ENCODE results near the gene NSD1. TPM values are rescaled to one million over a fixed set of nuclear protein-coding genes. Genes with fewer than 3 reads are reported as not detected.

NSD1 gene
- total and polyA plus RNA-seq, 2 of the 8 experiments (the other 6 are each of a cell fraction or from before 2014, with no cell fraction given): 22.8 to 168 TPM

DNA sequence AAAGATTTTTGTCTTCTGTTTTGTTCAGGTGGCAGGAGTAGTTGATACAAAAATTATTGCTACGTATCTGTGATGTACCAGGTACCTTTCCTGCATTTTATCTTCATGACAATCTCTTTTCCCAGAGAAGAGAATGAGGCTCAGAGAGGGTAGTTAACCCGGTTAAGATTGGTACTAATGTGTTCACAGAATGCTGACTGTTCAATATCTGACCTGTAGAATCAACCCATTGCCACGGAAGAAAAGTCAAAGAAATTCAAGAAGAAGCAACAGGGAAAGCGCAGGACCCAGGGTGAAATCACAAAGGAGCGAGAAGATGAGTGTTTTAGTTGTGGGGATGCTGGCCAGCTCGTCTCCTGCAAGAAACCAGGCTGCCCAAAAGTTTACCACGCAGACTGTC is 158.2 kb downstream of the NSD1 start:
- H4K20me1 ChIP-seq (replicated peaks in 1 of 2; ENCODE audit: control insufficient read depth in 1 of 2, insufficient read depth in 2 of 2, low read length in 2 of 2): peaks cover 6 to 15% of the 10 kb centered on the region in 2 experiments
- H2BK20ac ChIP-seq (ENCODE audit: low read length): no peak overlapping the region
- no peaks in the 10 kb centered on the region; a peak in 1 of 7 replicates for H3K4me1 ChIP-seq (replicated peaks in 1 of 4; ENCODE audit: control insufficient read depth in 3 of 4, insufficient read depth in 4 of 4, low read length in 3 of 4)
- no peak overlapping the region for H3K27ac ChIP-seq (ENCODE audit: low read depth, low read length)
- no peak overlapping the region for H3K23ac ChIP-seq (ENCODE audit: insufficient read length)
- H3K79me1 ChIP-seq (ENCODE audit: low read depth, low read length): peaks cover 5% of the 10 kb centered on the region; the same call in 1 of the 2 replicates
- DNase-seq (ENCODE audit: low read depth in 1 of 2, low spot score in 2 of 2) (no peak), FAIRE-seq (no peak)
- no peak overlapping the region for H2AK5ac ChIP-seq (ENCODE audit: low read depth, low read length)
- H3K23me2 ChIP-seq (ENCODE audit: low read depth, low read length): no peaks in the 10 kb centered on the region
- POLR2A ChIA-PET (ENCODE audit: partially characterized antibody): no interaction called here
- H2BK12ac ChIP-seq (ENCODE audit: low read depth, low read length): no peak overlapping the region
- CTCF ChIA-PET (ENCODE audit: partially characterized antibody): no interaction called here
- peaks cover 48 to 95% (median 72%) of the 10 kb centered on the region in 4 experiments for H3K36me3 ChIP-seq (ENCODE audit: control insufficient read depth in 2 of 4, insufficient read depth in 4 of 4, low read length in 3 of 4)
- H3K27me3 ChIP-seq (replicated peaks in 1 of 4; ENCODE audit: control insufficient read depth in 3 of 4, extremely low read depth in 1 of 4, insufficient read depth in 3 of 4, low read length in 3 of 4): no peaks in the 10 kb centered on the region
- H4K5ac ChIP-seq (ENCODE audit: insufficient read length, low read depth, low read length): no peak overlapping the region
- no peak overlapping the region; a peak in 1 of 7 replicates for H3K9ac ChIP-seq (replicated peaks in 1 of 4; ENCODE audit: extremely low read depth in 1 of 4, low read depth in 3 of 4, low read length in 3 of 4)
- H4K8ac ChIP-seq (ENCODE audit: extremely low read depth, insufficient read depth, low read length): no peak overlapping the region
- H3K56ac ChIP-seq (replicated peaks; ENCODE audit: insufficient read length, low read depth, low read length): no peak overlapping the region
- H2BK5ac ChIP-seq (ENCODE audit: low read depth, low read length): no peak overlapping the region
- H3K9me3 ChIP-seq (ENCODE audit: insufficient read depth in 2 of 2, low read depth in 1 of 2, low read length in 1 of 2): no peaks in the 10 kb centered on the region
- no peak overlapping the region for H3K14ac ChIP-seq (ENCODE audit: insufficient read length)
- no peak overlapping the region for H3K18ac ChIP-seq (ENCODE audit: extremely low read depth, low read length)
- H3K79me2 ChIP-seq (ENCODE audit: control insufficient read depth in 1 of 2, insufficient read depth in 2 of 2, low read length in 2 of 2): no peaks in the 10 kb centered on the region; a peak in 1 of 4 replicates
- no peak overlapping the region for H2BK120ac ChIP-seq (replicated peaks; ENCODE audit: low read depth, low read length)
- H3K4me3 ChIP-seq (ENCODE audit: extremely low read depth in 1 of 4, insufficient read depth in 2 of 4, low read depth in 3 of 4, low read length in 4 of 4): no peak overlapping the region
- no peak overlapping the region for H3K4ac ChIP-seq (replicated peaks; ENCODE audit: insufficient read length, low read depth, low read length)
- no peak overlapping the region for H2BK15ac ChIP-seq (ENCODE audit: low read length)
- H4K91ac ChIP-seq (replicated peaks; ENCODE audit: insufficient read length, low read length): no peak overlapping the region
- no peak overlapping the region for H3K4me2 ChIP-seq (ENCODE audit: insufficient read depth in 1 of 2, low read depth in 2 of 2, low read length in 2 of 2)
- H2AFZ ChIP-seq (ENCODE audit: low read length): no peak overlapping the region
- 96% methylated on average over 7 of the region's 7 CpGs; no CpG with 5 or more reads in 1 of the 2 experiments for WGBS, 2 experiments (ENCODE audit: extremely low coverage in 1 of 2, insufficient coverage in 1 of 2, insufficient read length in 1 of 2, insufficient replicate concordance in 2 of 2, low coverage in 1 of 2, low lambda C conversion rate in 2 of 2, missing lambda C conversion rate in 1 of 2)
- TF ChIP-seq POLR2AphosphoS5 (IDR thresholded peaks at IDR 0.05; ENCODE audit: low read depth, low read length) (no peak), BCL11A (IDR thresholded peaks at IDR 0.05; ENCODE audit: low read depth in 2 of 2, low read length in 2 of 2) (no peak), POLR2A (IDR thresholded peaks at IDR 0.05; ENCODE audit: control extremely low read depth in 1 of 2, low read depth in 2 of 2, low read length in 2 of 2) (no peak), TAF1 (IDR thresholded peaks at IDR 0.05; ENCODE audit: low read depth, low read length) (no peak), SUZ12 (IDR thresholded peaks at IDR 0.05; ENCODE audit: low read length) (no peak), CBX5 (IDR thresholded peaks at IDR 0.05; ENCODE audit: low read depth, low read length) (no peak), KDM1A (IDR thresholded peaks at IDR 0.05; ENCODE audit: borderline replicate concordance, low read length) (no peak), SAP30 (IDR thresholded peaks at IDR 0.05; ENCODE audit: insufficient read depth, insufficient replicate concordance, low read length) (no peak), HDAC6 (IDR thresholded peaks at IDR 0.05; ENCODE audit: low read depth, low read length) (no peak), RFX5 (IDR thresholded peaks at IDR 0.05; ENCODE audit: borderline replicate concordance, low read depth, low read length) (no peak), EZH2 (IDR thresholded peaks at IDR 0.05; ENCODE audit: low read depth, low read length, severe bottlenecking) (no peak), CREB1 (IDR thresholded peaks at IDR 0.05) (no peak), SP2 (IDR thresholded peaks at IDR 0.05; ENCODE audit: low read length) (no peak), EP300 (IDR thresholded peaks at IDR 0.05; ENCODE audit: borderline replicate concordance in 1 of 2, low read depth in 2 of 2, low read length in 2 of 2) (no peak), RXRA (IDR thresholded peaks at IDR 0.05; ENCODE audit: insufficient read depth, low read depth, low read length) (no peak), JUN (IDR thresholded peaks at IDR 0.05; ENCODE audit: low read depth, low read length) (no peak)
